Measurements from ENCODE around the gene GPRIN2. TPM values are rescaled to one million over a fixed set of nuclear protein-coding genes. Genes with fewer than 3 reads are reported as not detected.

Gene GPRIN2
- total and polyA plus RNA-seq, 3 donors from 2014 or later: 4.3 to 5.7 (median 4.9) TPM

DNA sequence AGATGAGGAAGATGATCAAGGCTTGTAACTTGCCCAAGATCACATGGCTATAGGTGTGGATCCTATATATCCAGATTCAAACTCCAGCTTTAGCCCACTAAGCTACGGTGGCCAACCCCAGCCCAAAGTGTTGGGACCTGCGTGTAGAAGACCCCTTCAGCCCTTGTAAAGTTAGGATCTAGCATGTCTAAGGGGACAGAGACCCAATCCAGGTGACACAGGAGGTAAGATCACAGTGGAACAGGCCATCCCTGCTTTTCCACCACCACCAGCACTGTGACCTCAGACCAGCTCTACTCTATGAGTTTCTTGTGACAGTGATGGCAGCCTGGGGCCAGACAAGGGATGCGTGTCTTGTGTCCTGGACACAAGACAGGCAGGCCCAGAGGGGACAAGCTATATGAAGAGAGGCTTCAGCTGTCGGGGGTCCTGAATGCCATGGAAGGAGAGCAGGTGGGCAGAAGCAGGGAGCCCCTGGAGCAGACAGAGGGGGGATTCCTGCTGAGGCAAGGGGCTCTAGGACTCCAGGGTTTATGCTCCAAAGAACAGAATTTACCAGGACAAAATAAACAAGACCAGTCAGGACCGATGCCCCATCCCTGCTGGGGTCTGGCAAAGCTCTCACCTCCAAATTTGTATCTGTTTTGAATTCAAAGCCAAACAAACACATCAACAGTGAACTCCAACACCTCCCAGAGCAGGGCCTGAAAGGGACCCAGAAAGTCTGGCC is 10.4 kb downstream of the GPRIN2 start:
- Histone ChIP-seq H3K4me3 (no peak overlapping the region), H3K9me3 (no peaks in the 10 kb centered on the region), H3K4me1 (peaks cover 3% of the 10 kb centered on the region), H3K36me3 (ENCODE audit: low read depth, missing control alignments) (no peaks in the 10 kb centered on the region), H3K27me3 (no peaks in the 10 kb centered on the region), H3K27ac (no peak overlapping the region)
- peak; percentile 13 for DNase-seq
- 85 to 88% methylated on average over 5 of the region's 5 CpGs for WGBS, 2 donors
- intact Hi-C loops (cut with DNase I; ENCODE audit: low total_unique reads): no loop called here
- TF ChIP-seq POLR2A (IDR thresholded peaks at IDR 0.05): no peak
- TF ChIP-seq, protein P1, sequence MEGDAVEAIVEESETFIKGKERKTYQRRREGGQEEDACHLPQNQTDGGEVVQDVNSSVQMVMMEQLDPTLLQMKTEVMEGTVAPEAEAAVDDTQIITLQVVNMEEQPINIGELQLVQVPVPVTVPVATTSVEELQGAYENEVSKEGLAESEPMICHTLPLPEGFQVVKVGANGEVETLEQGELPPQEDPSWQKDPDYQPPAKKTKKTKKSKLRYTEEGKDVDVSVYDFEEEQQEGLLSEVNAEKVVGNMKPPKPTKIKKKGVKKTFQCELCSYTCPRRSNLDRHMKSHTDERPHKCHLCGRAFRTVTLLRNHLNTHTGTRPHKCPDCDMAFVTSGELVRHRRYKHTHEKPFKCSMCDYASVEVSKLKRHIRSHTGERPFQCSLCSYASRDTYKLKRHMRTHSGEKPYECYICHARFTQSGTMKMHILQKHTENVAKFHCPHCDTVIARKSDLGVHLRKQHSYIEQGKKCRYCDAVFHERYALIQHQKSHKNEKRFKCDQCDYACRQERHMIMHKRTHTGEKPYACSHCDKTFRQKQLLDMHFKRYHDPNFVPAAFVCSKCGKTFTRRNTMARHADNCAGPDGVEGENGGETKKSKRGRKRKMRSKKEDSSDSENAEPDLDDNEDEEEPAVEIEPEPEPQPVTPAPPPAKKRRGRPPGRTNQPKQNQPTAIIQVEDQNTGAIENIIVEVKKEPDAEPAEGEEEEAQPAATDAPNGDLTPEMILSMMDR (IDR thresholded peaks at IDR 0.05): no peak

DNA sequence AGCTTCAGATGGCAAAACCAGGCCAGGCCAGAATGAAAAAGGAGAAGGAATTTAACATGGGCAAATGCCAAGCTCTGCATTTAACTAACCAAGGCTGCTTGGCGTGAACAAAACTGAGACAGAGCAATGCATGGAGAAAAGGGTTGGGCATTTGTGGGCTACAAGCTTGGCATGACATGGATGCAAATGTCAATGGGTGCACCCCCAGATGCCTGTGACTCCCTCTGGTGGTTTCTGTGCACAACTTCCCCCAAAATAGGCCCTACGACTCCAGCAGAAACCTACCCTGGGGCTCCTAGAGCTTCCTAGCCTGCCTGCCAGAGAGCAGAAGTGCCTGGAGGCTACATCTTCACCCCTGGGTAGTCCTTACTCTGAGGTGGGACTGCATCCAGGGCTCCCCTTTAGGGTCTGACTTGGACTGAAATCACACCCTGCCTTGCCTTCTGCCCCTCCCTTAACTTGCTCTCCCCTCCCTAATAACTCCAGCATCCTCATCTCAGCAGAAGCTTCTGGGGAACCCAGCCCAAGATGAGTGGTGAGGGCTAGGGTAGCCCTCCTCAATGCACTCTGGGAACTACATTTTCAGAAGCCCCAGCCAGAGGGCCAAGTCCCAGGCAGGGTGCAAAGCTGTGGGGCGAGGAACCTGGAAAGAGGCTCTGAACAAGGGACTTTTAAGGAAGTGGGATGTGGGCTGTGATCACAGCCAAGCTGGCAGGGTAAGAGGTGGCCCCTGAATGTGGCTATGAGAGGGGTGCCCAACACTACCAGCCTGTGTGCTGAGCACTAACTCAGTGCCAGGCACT is 11.3 kb downstream of the GPRIN2 start:
- Histone ChIP-seq H3K27ac (no peak overlapping the region), H3K36me3 (ENCODE audit: low read depth, missing control alignments) (no peaks in the 10 kb centered on the region), H3K4me1 (peaks cover 4% of the 10 kb centered on the region), H3K27me3 (no peaks in the 10 kb centered on the region), H3K9me3 (no peaks in the 10 kb centered on the region), H3K4me3 (no peak overlapping the region)
- DNase-seq: peak; percentile 12
- WGBS, 2 donors: 67 to 82% methylated on average over 3 of the region's 3 CpGs
- intact Hi-C loops (cut with DNase I; ENCODE audit: low total_unique reads): no loop called here
- TF ChIP-seq POLR2A (IDR thresholded peaks at IDR 0.05): no peak
- TF ChIP-seq, protein P1 (IDR thresholded peaks at IDR 0.05): peak in 1 of 3 experiments; percentile 4

DNA sequence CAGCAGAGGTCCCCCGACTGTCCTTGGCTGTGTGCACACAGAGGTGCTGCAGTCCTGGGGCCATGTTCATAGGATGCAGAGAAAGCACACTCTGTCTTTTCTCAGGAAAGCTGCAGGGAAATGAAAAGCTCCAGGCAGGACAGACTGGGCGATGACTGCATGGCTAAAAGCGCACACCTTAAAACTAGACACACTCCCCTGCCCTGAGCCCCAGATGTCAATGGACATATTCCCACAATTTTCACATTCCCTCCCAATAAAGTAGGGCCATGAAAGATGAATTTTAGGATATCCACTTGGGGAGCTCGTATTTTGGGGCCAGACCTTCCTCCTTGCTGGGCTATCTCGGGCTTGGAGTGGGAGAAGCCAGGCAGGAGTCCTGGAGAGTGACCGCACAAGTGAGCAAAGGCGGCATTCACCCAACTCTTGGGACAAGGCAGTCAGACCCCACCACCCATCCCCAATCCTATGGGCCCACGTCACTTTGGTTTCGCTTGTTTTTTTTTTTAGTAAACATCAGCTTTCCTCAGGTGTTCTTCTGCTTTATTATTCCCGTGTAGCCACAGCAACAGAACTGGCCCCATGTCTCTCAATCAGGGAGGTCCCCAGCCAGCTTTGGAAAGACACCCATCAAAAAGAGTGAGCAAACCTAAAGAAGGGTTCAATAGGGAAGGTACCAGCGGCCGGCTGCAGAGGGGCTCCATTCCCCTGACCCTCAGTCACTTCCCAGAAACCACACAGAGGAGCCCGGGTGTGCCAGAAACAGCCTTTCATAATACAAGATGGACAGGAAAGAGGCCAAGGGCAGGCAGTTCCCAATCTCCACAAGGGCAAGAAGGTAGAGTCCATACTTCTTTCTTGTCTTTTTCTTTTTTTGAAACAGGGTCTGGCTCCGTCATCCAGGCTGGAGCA is 12.7 kb downstream of the GPRIN2 start:
- Histone ChIP-seq H3K27me3 (no peaks in the 10 kb centered on the region), H3K36me3 (ENCODE audit: low read depth, missing control alignments) (no peaks in the 10 kb centered on the region), H3K9me3 (no peaks in the 10 kb centered on the region), H3K27ac (no peak overlapping the region), H3K4me1 (peaks cover 4% of the 10 kb centered on the region), H3K4me3 (no peak overlapping the region)
- DNase-seq: peak; percentile 12
- TF ChIP-seq, protein P1 (IDR thresholded peaks at IDR 0.05): no peak
- TF ChIP-seq POLR2A (IDR thresholded peaks at IDR 0.05): no peak
- WGBS, 2 donors: 90% methylated on average over 14 of the region's 14 CpGs
- intact Hi-C loops (cut with DNase I; ENCODE audit: low total_unique reads): no loop called here

GRCh38 chr10:46542567-46543465 is 13.6 kb downstream of the GPRIN2 start:
- DNase-seq: peak; percentile 9
- H3K4me3 ChIP-seq: no peak overlapping the region
- H3K4me1 ChIP-seq: peaks cover 4% of the 10 kb centered on the region
- H3K9me3 ChIP-seq: no peaks in the 10 kb centered on the region
- intact Hi-C loops (cut with DNase I; ENCODE audit: low total_unique reads): no loop called here
- no peak overlapping the region for H3K27ac ChIP-seq
- WGBS, 2 donors: 81 to 88% methylated on average over 7 of the region's 7 CpGs
- no peaks in the 10 kb centered on the region for H3K27me3 ChIP-seq
- no peaks in the 10 kb centered on the region for H3K36me3 ChIP-seq (ENCODE audit: low read depth, missing control alignments)
- no peak for TF ChIP-seq POLR2A (IDR thresholded peaks at IDR 0.05)
- TF ChIP-seq, protein P1 (IDR thresholded peaks at IDR 0.05): no peak

All from testis (tissue), 3 donors.